ENCODE measurements around the gene LYRM4.

LYRM4 gene

DNA sequence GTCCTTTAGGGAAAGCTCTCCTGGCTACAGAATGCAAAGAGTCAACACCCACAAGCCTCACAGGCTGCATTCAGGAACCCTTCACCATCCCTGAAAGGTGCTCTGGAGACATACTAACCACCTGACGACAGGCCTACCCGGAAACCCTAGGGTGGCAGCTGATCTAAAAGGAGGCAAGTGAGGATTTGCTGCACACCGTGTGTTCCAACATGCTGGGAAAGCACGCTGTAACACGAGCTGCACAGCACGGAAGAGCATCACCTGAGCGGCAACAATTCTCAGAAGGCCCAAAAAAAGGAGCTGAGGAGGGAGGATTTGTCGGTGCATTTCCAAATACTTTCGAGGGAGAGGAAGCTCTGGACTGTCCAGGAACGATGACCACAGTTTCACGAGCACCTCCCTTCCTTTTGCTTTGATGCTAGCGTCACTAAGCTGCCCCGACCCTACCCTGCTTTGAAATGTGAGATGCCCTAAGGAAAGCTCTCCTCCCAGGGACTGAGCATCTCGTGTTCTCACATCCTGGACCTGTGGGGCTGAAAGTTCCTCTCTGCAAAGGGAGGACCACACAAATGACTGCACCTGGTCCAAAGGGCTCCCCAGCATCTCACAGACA lies 88.6 kb downstream of the LYRM4 start:
- DNase-seq: peak; percentile 57

DNA sequence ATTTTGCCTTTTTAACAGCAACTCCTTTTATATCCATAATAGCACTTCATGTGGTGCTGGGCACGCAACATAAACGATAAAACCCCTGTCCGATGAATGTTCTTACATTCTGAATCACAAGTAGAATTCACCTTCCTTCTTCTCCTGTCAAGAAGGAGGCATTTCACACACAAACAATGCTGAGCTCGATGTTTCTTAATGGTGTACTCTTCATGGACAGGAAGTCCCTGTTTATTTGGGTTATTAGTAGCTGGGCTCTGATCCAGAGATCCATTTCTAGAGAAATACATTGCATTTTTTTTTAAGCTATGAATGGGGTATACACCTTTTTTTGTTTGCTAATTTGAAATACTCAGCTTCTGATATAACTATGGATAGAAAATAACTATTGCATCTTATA lies 93.2 kb downstream of the LYRM4 start:
- DNase-seq: peak; percentile 64

DNA sequence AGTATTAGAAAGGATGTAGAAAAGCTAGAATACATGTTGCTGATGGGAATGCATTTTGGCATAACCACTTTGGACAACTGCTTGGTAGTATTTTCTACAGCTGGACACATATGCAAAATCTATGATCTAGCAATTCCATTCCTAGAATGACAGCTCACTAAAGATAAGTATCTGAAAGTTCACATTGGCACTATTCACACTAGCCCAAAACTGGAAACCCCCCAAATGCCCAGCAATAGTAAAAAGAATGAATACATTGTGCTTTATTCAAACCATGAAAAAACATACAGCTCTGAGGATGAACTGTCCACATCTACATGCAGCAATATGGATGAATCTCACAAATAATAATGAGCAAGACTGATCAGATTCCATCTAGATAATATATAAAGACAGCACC lies 96.7 kb downstream of the LYRM4 start:
- no peak for DNase-seq

DNA sequence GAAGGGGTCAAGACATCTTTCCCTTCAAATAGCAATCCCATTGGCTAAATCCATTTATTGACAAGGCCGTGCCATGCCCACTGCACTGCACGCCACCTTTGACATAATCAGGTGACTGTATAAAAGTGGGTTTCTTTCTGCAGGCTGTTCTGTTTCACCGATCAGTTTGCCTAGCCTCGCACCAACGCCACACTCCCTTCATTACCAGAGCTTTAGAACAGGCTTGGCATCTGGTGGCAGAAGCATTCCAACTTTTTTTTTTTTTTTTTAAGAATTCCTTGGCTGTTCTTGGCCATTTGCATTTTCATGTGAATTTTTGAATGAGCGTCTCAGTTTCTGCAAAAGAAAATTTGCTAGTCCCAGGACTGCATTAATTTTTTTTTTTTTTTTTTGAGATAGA lies 97.5 kb downstream of the LYRM4 start:
- no peak for DNase-seq

DNA sequence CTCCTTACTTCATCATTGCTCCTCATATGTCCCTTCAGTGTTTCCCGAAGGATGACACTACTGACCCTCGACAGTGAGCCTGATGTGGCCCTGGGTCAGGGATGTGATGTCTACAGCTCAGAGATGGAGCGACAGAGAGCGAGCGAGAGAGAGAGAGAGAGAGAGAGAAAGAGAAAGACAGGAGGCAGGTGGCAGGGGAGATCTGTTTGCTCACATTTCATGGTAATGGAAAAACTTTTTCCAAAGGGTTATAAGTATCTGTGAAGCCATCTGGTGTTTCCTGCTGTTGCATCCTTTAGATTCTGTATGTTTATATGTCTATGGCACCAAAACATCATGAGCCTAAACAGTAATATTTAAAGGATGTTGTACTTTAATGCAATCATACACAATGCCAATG lies 98.4 kb downstream of the LYRM4 start:
- DNase-seq: no peak

DNA sequence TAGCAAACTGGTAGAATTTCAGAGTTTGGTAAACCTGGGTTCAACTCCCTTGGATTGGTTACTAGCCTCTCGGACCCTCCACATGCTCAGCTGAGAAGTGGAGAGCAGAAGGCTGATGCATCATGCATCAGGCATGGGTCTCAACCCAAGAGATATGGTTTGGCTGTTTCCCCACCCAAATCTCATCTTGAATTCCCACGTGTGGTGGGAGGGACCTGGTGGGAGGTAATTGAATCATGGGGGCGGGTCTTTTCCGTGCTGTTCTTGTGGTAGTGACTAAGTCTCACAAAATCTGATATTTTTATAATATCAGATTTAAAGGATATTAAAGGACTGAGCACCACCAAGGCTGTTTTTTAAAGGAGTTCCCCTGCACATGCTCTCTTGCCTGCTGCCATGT lies 100.5 kb downstream of the LYRM4 start:
- DNase-seq: no peak

DNA sequence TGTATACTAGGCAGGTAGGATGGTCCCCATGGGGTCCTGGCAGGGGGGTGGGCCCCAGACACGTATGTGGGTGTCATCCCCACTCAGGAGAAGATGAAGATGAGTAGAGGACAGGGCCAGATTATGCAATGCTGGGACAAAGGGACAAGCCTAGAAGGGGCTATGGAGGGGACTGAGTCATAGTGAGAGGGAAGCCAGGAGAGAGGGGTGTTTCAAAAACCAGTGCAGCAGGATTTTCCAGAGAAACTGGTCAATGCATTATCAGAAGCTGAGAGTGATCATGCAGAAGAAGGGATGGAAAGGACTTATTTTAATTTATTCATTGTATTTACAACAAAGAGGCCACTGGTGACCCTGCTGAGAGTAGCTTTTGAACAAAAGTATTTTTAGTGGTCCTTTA lies 101.6 kb downstream of the LYRM4 start:
- DNase-seq: no peak

DNA sequence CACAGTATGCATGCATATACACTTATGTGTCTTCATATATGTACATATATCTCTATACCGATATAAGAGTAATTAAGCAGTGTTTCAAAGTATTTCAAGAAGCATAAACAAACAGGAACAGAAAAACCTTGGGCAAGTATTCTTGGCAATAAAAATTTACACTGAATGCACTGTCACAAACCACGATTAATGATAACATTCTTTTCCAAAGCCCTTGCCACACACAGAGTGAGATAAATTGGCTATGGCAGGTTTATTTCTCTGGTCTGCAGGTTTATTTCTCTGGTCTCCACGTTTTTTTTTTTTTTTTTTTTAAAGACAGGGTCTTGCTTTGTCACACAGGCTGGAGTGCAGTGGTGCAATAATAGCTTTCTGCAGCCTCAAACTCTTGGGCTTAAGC lies 102.6 kb downstream of the LYRM4 start:
- DNase-seq: no peak

DNA sequence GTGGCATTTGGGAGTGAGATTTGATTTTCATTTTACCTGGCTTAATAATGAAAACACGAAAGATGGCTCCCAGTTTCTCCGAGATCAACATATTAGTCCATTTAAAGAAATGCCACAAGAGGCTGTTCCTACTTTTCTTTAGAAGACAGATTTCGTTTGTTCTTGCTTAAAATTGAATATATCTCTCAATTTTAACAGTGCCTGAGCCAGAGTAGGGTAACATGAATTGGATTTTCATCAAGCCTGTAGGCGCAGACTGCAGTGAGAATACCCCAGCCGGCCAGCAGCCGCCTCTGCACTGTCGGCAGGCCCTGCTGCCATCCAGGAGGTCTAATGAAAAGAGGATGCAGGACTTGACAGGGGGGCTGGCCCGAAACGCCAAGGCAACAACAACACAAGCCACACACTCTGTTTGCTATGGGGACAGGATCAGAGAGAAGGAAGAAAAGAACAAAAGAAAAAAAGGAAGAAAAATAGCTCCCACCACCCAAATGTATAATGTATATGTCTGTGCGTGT lies 103.1 kb downstream of the LYRM4 start:
- no peak for DNase-seq

DNA sequence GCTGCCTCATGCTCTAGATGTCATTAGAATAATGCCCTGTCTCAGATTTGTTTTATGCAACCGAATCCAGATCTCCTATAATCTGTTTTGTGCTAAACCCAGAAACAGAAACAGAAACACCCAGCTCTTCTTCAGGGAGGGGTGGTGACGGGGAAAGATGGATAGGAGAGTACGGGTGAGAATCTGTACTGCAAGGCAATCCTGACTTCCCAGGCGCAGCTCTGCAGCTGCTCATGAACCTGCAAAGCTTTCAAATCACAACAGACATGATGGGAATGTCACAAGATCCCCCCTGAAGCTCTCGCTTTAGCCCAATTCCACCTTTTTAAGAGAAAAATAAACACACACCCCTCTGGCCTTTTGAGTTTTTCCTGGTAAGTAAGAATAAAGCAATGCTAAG lies 104.1 kb downstream of the LYRM4 start:
- DNase-seq: no peak

DNA sequence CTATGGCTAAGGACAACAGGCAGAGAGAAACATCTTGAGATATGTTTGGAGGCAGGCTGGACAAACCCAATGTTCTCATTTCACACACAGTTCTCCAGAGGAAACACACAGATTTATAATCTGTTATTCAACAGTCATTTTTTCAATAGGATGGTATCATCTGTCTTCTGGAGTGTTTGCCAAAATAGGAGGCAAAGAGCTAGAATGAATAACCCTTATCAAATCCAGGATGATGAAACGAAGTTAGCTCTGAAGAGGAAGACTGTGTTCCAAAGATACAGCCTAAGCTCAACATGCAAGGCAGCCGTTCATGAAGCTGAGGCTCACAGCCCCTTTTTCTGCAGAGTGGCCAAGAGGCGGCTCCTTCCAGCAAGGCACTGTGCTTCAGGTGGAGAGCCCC lies 104.8 kb downstream of the LYRM4 start:
- peak; percentile 50 for DNase-seq

DNA sequence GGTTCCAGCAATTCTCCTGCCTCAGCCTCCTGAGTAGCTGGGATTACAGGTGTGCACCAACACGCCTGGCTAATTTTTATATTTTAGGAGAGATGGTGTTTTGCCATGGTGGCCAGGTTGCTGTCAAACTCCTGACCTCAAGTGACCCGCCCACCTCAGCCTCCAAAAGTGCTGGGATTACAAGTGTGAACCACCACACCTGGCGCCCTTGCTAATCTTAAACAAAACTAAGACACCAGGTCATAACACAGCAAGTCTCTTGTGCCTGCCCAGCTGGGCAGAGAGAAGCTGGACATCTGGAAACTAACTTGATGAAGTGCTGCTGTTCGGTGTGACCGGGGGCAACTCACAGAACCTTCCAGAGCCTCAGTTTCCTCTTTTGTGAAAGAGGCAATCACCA lies 107.6 kb downstream of the LYRM4 start:
- DNase-seq: no peak

DNA sequence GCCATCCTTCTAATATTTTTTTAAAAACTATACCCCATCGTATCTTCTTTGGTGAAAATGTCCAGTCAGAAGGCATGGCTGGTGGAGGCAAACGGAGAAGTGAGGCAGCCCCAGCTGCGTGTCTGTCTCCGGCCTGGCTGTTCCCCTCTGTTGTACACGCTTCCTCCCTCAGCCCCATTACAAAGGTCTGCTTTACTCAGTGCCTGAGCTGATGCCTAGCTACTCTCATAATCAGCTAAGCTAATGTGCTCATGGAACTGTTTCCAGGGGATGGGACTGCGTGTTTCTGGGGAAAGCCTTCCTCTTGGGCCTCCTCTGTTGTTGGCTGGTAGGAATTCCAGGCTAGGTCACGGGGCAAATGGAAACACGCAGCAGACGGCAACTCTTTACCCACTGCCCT lies 108.3 kb downstream of the LYRM4 start:
- no peak for DNase-seq

DNA sequence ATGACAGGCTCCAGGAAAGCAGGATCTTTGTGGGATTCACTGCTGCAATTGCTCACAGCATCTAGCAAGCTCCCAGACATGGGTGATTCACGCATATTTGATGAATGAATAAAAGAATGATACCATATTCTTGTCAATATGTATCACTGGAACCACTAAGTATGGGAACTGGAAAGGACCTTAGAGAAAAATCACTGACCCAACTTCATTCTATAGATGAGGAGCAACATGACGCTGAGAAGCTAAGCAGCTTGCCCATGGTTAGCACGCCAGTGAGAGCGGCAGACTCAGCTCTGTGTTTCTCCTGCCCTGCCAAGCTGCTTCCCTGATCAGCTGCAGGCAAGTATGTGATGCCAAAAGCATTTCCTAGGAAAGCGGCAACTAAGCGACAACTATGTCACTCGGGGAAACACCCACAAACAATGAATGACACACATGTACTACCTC lies 108.8 kb downstream of the LYRM4 start:
- DNase-seq: no peak

DNA sequence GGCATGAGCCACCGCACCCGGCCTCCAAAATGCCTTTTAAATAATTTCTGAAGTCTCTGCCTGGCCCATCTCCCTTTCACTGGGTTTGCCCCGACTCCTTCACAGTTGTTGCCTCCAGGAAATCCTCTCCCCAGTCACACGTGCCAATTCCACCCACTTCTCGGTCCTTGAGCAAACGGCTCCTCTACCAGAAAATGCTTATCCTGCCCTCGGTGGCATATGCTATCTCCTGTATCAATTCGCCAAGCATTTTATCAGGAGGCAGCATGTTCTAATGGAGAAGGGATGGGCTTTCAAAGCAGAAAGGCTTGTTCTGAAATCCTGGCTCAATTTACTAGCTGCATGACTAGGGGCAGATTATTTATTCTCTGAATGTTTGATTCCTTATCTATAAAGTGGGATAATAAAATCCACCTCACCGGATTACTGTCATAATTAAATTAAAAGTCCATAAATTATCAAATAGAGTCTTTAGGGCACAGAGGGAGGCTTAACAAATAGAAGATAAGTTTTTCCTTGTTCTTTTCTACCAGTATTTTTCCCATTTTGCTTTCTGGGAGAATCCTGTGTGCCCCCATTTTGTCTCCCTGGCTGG lies 109.3 kb downstream of the LYRM4 start:
- peak; percentile 68 for DNase-seq

DNA sequence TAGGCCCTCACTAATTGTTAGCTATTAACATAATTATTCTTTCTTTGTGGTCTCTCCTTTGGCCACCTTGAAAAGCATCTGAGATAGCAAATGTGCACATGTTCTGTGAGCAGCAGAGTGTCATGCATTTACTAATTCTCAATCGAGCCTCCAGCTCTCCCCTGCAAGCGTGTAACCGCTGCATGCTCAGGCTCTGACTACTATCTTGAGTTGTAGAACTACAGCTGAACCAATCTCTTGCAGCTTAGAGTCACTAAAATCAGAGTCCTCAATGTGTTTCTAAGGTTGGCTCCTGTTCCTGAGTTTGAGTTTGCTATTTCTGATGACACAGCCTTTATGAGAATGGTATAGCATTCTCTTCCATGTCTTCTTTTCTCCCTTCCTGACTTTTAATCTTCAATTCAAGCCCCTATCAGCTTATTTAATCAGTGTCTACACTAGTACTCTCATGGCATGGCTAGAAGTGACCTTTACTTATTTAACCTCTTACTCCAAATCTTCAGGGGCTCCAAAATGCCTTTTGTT lies 110.1 kb downstream of the LYRM4 start:
- no peak for DNase-seq

DNA sequence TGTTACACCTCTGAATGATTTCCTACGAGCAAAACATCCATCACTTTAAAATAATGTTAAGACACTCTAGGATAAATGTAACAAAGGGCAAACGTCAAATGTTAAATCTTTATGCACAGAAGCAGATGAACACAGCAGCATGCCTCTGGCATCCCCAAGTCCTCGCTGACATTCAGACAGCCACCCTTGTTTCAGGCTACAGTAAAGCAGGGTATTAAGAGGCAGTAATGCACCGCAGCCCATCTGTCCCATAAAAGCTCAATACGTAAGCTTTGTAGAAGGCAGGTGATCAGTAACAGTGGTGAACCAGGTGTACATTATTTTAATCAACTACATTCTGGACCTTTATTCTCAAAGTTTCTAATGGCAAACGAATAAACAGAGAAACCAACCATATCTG lies 110.9 kb downstream of the LYRM4 start:
- DNase-seq: no peak

DNA sequence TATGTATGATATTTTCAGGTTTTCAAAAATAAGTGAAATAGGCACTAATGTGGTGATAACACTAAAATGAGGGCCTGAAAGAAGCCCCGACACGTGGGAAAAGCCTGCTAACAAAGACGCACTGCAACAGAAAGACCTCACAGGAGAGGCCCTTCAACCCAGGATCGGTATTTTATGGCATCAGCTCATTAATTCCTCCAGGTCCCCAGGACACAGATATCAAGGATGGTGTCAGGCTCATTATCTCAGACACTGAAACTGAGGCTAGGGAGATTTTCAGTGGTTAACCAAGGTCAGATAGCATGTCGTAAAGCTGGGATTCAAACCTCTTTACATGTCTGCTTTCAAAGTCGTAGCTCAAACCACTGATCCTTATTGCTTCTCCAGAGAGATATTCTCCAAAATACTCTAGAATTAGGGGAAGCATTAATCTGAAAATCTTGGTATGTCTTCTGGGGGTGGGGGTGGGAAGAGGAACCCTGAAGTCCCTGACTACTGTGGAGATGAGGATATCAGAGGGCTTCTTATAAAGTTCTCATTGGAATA lies 111.5 kb downstream of the LYRM4 start:
- DNase-seq: no peak

DNA sequence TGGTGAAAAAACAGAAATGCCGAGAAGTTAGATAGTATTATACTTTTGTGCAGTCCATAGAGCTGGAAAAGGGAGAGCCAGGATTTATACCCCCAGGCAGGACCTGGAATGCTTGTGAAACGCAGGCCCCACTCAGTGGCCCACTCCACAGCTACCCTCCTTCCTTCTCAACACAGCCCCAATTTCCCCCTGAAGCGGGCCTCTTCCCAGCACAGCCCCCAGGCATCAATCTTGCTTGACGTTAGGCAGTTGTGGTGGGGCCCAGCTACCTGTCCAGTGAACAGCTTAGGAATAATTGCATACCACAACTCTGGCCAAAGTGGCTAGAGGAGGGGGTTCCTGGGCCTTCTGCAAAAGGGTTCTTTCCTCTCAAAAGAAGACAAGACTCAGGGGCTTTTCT lies 114.4 kb downstream of the LYRM4 start:
- DNase-seq: no peak

DNA sequence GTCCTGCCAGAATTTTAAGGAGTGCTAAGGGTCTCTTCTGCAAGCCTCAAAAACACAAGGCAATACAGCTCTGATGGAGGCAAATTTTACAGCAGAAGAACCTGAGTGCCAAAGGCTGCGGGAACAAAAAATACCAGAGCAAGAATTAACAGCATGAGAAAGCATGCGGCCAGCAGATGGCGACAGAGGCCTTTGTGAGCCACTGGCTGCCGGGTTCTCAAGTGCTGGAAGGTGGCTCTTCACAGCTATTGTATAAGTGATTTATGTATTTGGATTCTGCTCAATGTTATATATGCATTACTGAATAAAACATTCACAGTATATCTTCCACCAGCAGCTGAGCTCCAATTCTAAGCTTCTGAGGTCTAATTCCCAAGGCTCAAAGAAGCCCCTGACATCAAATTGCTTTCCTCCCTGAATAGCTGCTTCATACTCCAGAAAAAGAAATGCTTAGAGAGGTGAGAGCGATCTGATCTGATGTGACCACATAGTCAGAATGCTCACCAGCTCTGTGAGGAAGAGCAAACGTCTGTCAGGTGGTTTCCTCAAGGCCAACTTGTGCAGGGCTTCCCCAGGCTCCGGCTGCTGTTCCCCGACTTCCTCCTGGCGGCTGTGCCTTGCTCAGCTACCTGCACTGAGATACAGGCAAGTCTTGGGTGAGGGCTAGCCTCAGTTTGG lies 117.0 kb downstream of the LYRM4 start:
- peak; percentile 92 for DNase-seq

DNA sequence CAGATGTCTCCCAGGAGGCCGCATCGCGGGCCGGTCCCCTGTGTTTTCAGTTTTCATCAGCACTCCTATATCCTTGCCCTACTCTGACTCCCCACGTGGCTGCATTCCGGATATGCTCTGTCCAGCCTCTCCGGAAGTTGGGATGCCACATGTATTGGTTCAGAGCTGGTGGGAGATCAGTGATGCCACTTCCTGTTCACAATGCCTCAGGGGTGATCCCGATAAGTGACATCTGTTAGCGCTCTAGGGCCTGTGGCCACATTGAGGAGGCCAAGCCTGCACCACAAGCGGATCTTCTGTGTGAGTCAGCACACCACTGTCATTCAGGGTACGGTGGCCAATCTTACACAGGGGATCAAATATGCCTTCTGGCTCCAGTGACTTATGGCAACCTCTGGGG lies 117.8 kb downstream of the LYRM4 start:
- DNase-seq: no peak

DNA sequence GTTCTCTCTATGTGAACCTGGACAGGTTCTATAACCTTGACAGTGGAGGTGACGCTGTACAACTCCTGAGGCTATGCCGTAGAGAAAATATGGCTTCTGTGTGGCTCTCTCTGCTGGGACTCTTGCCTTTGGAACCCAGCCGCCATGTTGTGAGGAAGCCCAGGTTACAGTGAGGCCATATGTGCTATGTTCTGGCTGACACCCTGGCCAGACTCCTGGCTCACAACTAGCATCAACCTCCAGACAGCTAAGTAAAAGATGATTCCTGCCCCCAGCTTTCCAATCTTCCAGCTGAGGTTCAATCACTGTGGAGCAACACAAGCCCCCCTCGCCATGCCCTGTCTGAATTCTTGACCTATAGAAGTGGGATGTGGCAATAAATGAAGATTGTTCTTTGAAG lies 118.6 kb downstream of the LYRM4 start:
- no peak for DNase-seq

DNA sequence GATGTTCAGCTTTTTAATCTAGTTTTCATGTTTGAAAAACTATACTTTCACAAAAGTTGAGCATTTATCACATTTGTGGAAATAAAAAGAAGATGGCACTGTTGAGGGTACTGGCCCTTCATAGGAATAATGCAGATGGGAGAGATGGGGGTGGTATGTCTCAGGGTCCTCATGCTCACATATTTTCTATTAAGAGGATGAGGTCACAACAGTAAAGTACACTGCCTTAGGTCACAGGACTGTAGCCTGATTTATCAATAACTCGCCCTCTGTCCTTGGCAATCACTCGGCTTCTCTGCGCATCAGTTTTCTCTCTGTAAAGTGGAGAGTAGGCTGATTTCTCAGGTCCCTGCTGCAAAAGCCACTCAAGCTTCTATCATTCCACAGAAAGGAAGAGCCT lies 119.7 kb downstream of the LYRM4 start:
- no peak for DNase-seq
